ENCODE data around the gene USP47. TPM values are rescaled to one million over a fixed set of nuclear protein-coding genes. Genes with fewer than 3 reads are reported as not detected.

USP47 gene
- total RNA-seq, 1 experiment from 2014 or later, result 45.2 TPM

GRCh38 chr11:11992257-11993212, 150.8 kb downstream of the USP47 start:
- Histone ChIP-seq H4K20me1 (ENCODE audit: low read length) (no peaks in the 10 kb centered on the region), H3K9ac (ENCODE audit: low read length) (no peak overlapping the region), H3K27ac (ENCODE audit: low read length) (no peak overlapping the region), H3K9me2 (replicated peaks; ENCODE audit: low read length) (no peaks in the 10 kb centered on the region), H3K79me2 (ENCODE audit: low read length) (no peaks in the 10 kb centered on the region), H3K9me3 (ENCODE audit: low read length) (no peaks in the 10 kb centered on the region), H3K4me3 (ENCODE audit: low read length) (no peak overlapping the region), H2AFZ (ENCODE audit: low read length) (no peak overlapping the region), H3K4me2 (ENCODE audit: low read length) (no peak overlapping the region), H3K36me3 (ENCODE audit: low read depth, low read length) (no peaks in the 10 kb centered on the region), H3F3A (ENCODE audit: low read length, unreplicated experiment) (peaks cover 4% of the 10 kb centered on the region), H3K27me3 (ENCODE audit: low read length) (no peaks in the 10 kb centered on the region), H3K4me1 (ENCODE audit: insufficient read depth, low read length) (peaks cover 48% of the 10 kb centered on the region)
- intact Hi-C loops (cut with micrococcal nuclease), result loop anchor here (5.0 kb wide), 1 partner anchor 50 kb away; no protein-coding TSS in a partner anchor
- ChIA-PET POLR2A (ENCODE audit: unreplicated experiment) (no interaction called here), CTCF (no interaction called here)
- ATAC-seq, result peak; percentile 12; the same call in 1 of the 2 replicates
- TF ChIP-seq CTCF (conservative IDR thresholded peaks at IDR 0.05; ENCODE audit: low read depth, low read length) (no peak), EZH2 (IDR thresholded peaks at IDR 0.05; ENCODE audit: low read length, unreplicated experiment) (no peak), EZH2phosphoT487 (IDR thresholded peaks at IDR 0.05; ENCODE audit: borderline replicate concordance, low read length) (no peak)
- BruUV-seq (replicated peaks), result no TSS peak
- peak; percentile 52 for DNase-seq

GRCh38 chr11:11993839-11994238, 152.1 kb downstream of the USP47 start:
- H3K9me3 ChIP-seq (ENCODE audit: low read length), result no peaks in the 10 kb centered on the region
- intact Hi-C loops (cut with micrococcal nuclease), result loop anchor here (5.0 kb wide), 1 partner anchor 48 kb away; no protein-coding TSS in a partner anchor
- H3K4me1 ChIP-seq (ENCODE audit: insufficient read depth, low read length), result peaks cover 47% of the 10 kb centered on the region
- H3K4me3 ChIP-seq (ENCODE audit: low read length), result peak overlapping the region; percentile 33; the same call in 1 of the 2 replicates
- POLR2A ChIA-PET (ENCODE audit: unreplicated experiment), result no interaction called here
- TF ChIP-seq EZH2phosphoT487 (IDR thresholded peaks at IDR 0.05; ENCODE audit: borderline replicate concordance, low read length), result no peak
- TF ChIP-seq CTCF (conservative IDR thresholded peaks at IDR 0.05; ENCODE audit: low read depth, low read length), result no peak
- TF ChIP-seq EZH2 (IDR thresholded peaks at IDR 0.05; ENCODE audit: low read length, unreplicated experiment), result no peak
- CTCF ChIA-PET, result no interaction called here
- peak overlapping the region; percentile 72 for H3K4me2 ChIP-seq (ENCODE audit: low read length)
- BruUV-seq (replicated peaks), result no TSS peak
- H4K20me1 ChIP-seq (ENCODE audit: low read length), result no peaks in the 10 kb centered on the region
- peak; percentile 94 for ATAC-seq
- H3K79me2 ChIP-seq (ENCODE audit: low read length), result no peaks in the 10 kb centered on the region
- H3F3A ChIP-seq (ENCODE audit: low read length, unreplicated experiment), result no peaks in the 10 kb centered on the region
- DNase-seq, result peak; percentile 90
- H2AFZ ChIP-seq (ENCODE audit: low read length), result peak overlapping the region; percentile 47; the same call in 1 of the 2 replicates
- H3K27me3 ChIP-seq (ENCODE audit: low read length), result no peaks in the 10 kb centered on the region
- H3K36me3 ChIP-seq (ENCODE audit: low read depth, low read length), result no peaks in the 10 kb centered on the region
- H3K9ac ChIP-seq (ENCODE audit: low read length), result no peak overlapping the region
- H3K27ac ChIP-seq (ENCODE audit: low read length), result peak overlapping the region; percentile 43
- no peaks in the 10 kb centered on the region for H3K9me2 ChIP-seq (replicated peaks; ENCODE audit: low read length)

- Histone ChIP-seq H3K36me3 (ENCODE audit: low read depth, low read length) (no peaks in the 10 kb centered on the region), H3K79me2 (ENCODE audit: low read length) (no peaks in the 10 kb centered on the region), H3K27ac (ENCODE audit: low read length) (no peak overlapping the region), H3K9me3 (ENCODE audit: low read length) (no peaks in the 10 kb centered on the region), H3K27me3 (ENCODE audit: low read length) (no peaks in the 10 kb centered on the region), H3K4me1 (ENCODE audit: insufficient read depth, low read length) (peaks cover 50% of the 10 kb centered on the region), H3K9ac (ENCODE audit: low read length) (no peak overlapping the region), H3K9me2 (replicated peaks; ENCODE audit: low read length) (no peaks in the 10 kb centered on the region), H3F3A (ENCODE audit: low read length, unreplicated experiment) (no peaks in the 10 kb centered on the region), H3K4me2 (ENCODE audit: low read length) (no peak overlapping the region), H4K20me1 (ENCODE audit: low read length) (no peaks in the 10 kb centered on the region), H3K4me3 (ENCODE audit: low read length) (no peak overlapping the region), H2AFZ (ENCODE audit: low read length) (no peak overlapping the region)
- TF ChIP-seq EZH2 (IDR thresholded peaks at IDR 0.05; ENCODE audit: low read length, unreplicated experiment) (no peak), CTCF (conservative IDR thresholded peaks at IDR 0.05; ENCODE audit: low read depth, low read length) (no peak), EZH2phosphoT487 (IDR thresholded peaks at IDR 0.05; ENCODE audit: borderline replicate concordance, low read length) (no peak)
- BruUV-seq (replicated peaks), result no TSS peak
- ChIA-PET POLR2A (ENCODE audit: unreplicated experiment) (no interaction called here), CTCF (no interaction called here)
- DNase-seq (no peak), ATAC-seq (no peak)
- intact Hi-C loops (cut with micrococcal nuclease), result no loop called here
These were observed 153.8 kb downstream of the USP47 start for GRCh38 chr11:11995601-11996000.

Data from PC-3 (cell line).